ENCODE measurements around the gene MTIF3.

MTIF3 gene

DNA sequence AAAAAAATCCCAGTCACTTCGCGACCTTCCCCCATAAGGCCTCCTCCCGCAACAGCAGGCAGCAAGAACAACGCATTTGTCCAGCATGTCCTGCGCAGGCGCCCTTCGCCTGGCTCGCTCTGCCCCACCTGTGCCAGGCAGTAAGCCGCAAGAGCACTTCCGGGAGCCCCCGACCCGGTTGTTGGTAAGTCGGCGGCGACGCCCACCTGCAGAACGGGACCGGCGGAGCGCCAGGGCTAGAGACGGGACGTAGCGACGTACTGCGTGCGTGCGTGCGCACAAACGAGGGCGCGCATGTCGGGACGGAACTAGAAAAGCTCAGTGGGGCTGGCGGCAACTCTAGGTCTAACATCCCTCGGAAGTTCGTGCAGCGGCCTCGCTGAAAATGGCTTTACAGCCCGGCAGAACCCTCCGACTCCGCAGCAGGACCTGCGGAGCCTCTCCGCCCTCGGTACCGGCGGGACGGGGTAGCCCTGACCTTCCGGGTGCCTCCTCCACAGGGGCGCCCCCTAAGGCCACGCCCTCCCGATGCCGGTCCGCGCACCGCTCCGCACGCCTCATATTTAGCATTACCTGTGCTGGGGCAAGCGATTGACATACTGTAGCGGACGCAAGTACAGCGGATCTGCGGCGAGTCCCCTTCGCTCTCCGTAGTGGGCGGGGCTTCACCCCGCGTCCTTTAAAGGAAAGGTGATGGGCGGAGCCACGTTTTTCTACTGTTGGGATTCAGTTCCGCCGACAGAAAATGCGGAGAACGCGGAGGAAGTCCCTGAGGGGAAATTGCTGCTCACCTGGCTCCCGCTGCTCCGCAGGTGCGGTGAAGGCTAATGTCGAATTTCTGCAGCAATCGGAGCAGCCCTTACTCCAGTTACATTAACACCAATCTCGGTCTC is at the start of gene MTIF3:
MTIF3 (minus strand) TSS at position 629 of the 893 bp plus-strand sequence. CDS start 10,116 bp downstream, outside the sequence.
- DNase-seq, result peak; percentile 91

GRCh38 chr13:27497563-27498230 is 47.3 kb upstream of the MTIF3 start:
- no peak for DNase-seq

- DNase-seq, result no peak
Observed at GRCh38 chr13:27496536-27497273, 46.3 kb upstream of the MTIF3 start.

DNA sequence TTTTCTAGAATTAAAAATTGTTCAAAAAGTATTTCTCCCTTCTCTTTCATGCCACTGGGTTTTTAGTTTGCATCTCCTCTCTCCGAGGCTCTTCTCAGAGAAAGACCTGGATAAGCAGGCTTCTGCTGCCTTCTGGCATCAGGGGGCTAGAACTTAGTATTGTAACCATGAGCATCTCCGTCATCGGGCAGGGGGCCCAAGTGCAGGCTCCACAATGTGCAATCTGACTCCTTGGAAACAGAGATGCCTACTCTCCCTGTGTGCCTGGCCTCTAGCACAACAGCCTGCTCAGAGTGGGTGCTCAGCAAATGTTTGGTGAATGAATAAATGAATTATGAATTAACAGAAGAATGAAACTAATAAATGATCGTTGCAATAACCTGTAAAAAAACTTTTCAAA is 45.6 kb upstream of the MTIF3 start:
- DNase-seq, result no peak

- DNase-seq, result no peak
Observed at GRCh38 chr13:27495551-27495950, 45.2 kb upstream of the MTIF3 start.

- no peak for DNase-seq
Observed at GRCh38 chr13:27493981-27494380, 43.6 kb upstream of the MTIF3 start.

DNA sequence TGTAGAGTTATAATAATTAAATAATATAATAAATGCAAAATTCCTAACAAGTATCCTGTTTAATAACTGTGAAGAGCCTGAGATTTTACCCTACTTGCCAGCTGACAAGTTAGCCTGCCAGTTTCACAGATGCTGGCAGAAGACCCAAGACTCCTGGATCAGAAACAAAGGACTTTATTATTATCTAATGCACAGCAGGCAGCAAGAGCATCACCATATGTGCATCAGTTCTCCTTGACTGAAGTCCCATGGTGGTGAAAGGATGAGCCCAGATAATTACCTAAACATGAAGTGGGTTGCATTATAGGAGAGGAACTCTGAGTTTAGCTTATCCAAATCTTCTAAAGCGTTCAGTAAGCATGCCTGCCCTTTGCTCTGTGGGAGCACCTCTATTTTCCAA is 39.1 kb upstream of the MTIF3 start:
- peak; percentile 50 for DNase-seq

GRCh38 chr13:27487776-27488175 is 37.4 kb upstream of the MTIF3 start:
- DNase-seq, result no peak

DNA sequence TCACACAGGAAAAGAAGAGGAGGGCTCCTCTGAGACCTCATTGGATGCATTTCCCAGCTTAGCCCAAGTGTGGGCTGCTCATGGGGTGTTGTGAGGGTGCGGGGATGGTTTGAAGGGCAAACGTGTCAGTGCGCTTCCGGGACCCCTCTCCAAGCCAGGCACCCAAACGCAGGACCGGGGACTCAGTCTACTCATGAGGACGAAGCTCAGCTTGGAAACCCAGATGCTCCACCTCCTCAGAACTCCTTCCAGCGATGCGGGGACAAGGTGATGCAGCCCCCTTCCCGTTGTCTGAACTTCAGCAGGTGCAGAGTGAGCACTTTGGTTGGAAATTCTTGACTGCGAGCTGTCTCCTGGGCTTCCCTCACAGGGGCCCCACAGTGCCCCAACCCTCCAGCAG is 33.1 kb upstream of the MTIF3 start:
- DNase-seq, result no peak

GRCh38 chr13:27482983-27483382 is 32.6 kb upstream of the MTIF3 start:
- DNase-seq, result no peak

- DNase-seq, result no peak
Observed at GRCh38 chr13:27481766-27482165, 31.4 kb upstream of the MTIF3 start.

DNA sequence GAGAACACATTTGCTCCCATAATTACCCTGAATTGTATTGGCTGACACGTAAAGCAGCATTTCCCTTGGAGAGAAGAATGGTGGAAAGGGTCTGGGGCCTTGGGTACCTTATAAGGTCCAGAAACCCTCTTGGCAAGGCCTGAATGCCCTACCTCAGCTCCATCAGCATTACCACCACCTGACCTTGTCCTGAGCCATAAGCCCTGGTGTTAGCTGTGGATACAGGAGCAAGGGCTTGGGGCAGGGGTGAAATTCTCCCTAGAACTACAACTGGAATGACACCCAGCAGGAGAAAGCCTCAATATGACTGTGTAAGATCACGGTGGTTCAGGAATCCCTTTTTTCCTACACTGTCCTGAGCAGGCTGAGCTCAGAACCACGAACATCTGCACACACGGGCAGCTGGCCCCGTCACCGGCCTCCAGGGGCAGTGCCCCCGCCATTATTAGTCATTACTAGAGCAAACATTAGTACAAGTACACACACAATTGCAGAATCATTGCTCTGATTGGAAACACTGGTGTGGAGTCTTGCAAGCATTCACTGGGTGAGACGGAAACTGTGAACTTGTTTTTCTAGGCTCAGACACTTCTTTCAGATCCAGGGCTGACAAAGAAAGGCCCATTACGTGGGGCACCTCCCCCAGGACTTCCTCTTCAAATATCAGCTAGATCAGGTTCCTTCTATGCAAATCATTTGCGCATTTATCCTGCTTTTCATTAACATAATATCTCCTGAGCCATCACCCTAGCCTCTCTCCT is 26.8 kb upstream of the MTIF3 start:
- DNase-seq, result no peak

GRCh38 chr13:27474751-27475268 is 24.4 kb upstream of the MTIF3 start:
- DNase-seq, result no peak

DNA sequence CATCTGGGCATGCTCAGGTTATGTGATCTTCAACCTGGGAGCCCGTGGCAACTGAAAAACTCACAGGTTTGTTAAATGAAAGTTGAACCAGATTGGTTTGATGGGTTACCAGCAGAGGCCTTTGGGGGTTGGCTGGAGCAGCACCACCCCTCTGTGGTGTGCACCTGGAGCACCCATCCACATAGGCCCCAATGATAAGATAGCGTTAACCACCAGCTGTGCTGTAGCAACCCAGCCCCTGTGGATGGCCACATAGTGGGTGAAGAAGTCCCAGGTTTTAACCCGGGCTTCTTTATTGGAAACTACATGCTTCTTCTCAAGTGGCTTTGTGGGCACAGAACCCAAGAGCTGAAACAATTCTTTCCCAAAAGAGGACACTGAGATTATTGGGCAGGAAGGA is 22.6 kb upstream of the MTIF3 start:
- DNase-seq, result no peak

DNA sequence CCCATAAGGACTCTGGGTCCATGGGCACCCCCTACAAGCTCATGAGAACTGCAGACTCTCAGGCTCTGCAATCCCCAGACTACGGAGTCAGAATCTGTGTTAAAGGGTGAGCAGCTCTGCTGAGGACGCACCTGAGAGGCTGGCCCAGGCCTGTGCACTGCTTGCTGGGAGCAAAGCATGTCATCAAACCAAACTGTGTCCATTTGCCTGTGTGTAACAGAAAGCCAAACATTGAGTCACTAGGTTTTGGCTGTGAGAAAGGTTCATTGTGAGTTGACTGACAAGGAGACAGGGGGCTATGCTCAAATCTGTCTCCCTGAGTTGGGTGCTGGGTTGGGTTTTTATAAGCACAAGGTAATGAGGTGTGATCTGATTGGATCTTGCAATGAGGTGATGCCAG is 22.1 kb upstream of the MTIF3 start:
- DNase-seq, result no peak

DNA sequence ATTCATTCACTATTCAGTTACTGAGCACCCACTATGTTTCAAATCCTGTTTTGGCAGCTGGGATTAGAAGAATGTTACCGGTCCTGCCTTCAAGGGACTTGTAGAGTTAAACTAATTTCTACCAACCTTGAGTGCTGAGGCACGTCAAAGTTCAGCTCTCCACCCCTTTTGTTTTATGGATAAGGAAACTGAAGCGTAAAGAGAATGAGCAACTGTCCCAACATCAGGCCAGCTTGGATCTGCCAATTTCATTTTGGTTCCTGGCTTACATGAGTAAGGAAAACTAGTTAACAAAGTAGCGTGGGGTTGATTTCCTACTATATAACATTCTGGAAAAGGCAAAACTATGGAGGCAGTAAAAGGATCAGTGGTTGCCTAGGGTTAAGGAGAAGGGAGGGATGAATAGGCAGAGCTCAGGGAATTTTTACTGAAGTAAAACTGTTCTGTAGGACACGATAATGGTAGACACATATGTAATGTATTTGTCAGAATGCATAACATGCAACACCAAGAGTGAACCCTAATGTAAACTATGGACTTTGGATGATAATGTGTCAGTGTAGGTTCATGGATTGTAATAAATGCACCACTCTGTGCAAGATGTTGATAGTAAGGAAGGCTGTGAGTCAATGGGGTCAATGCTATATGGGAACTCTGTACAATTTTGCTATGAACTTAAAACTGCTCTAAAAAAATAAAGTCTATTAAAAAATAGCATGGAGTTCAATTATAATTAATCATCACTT is 19.9 kb upstream of the MTIF3 start:
- DNase-seq, result no peak

GRCh38 chr13:27466513-27466912 is 16.1 kb upstream of the MTIF3 start:
- no peak for DNase-seq

- peak; percentile 48 for DNase-seq
Observed at GRCh38 chr13:27465611-27466010, 15.2 kb upstream of the MTIF3 start.

DNA sequence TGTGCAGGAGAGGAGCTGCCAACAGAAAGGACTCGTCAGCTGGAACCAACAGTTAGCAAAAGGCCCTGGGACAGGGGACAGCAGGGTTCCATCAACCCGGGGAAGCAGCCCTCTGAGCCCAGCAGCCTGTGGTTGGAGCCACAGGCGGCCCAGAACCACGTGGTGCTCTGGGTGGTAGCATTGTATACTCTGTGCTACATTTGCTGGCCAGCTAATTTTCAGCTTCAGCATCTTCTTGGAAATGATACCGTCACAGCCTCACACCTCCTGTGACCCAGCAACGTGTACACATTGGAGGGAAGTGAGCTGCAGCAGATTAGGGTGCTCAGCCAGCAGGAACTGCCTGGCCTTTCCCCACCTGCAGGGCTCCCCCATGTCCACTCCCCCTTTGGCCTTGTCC is 13.1 kb upstream of the MTIF3 start:
- DNase-seq, result no peak

GRCh38 chr13:27461940-27462584 is 11.7 kb upstream of the MTIF3 start:
- no peak for DNase-seq

DNA sequence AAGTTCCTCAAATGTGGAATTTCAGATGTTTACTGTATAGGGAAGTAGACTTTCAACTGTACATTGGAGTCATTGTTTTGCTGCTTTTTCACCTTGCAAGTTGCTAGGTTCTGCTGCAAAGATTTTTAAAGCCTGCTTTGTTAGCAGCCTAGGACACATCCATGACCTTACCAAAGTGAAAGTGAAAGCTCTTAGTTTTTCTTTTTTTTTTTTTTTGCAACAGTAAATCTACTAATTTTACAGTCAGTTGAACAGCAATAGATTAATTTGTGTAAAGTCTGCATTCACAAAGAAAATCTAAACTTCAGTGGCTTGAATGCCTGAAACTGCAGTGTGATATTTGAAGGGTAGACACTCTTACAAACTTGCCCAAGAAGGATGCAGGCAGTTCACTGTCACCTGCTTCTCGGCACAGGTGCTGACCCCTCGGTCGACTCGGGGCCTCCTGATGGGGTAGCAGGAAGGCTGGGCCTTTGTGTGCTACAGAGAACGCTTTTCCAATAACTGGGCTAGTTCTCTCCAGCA is 5.0 kb upstream of the MTIF3 start:
- no peak for DNase-seq

Data from NCI-H2171 treated with DMSO at 0.1 percent for 48 hours (cell line).